GM04504 (cell line): Measurements from ENCODE around the gene BTC.
"Not testable (repeated sequence)": the region's sequence is repeated elsewhere in the genome, so short reads cannot be mapped to it uniquely, and the experiment has no call there.

Experiments
- DNase-seq: peaks from one replicate; pipeline ENCODE4 v3.0.0-alpha.2; 2012; ENCODE audit warnings: low read depth

Gene BTC

DNA sequence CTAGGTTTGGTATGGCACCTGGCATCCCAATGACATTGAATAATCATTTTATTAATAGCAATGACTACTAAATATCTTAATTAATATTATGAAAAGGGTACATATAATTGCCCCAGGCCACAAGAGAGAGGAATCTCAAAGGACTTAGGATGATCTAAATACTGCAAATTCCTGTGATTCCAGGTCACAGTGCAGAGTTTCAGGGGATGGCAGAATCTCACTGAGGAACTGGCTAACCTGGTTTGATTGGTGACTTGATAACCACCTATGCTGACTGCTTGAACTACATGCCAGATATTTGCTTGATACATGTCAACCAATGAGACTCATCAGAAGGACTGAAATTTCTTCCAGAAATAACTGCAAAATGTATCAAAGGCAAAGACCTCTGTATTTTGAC lies 37.2 kb downstream of the BTC start:
- DNase-seq, result no peak

DNA sequence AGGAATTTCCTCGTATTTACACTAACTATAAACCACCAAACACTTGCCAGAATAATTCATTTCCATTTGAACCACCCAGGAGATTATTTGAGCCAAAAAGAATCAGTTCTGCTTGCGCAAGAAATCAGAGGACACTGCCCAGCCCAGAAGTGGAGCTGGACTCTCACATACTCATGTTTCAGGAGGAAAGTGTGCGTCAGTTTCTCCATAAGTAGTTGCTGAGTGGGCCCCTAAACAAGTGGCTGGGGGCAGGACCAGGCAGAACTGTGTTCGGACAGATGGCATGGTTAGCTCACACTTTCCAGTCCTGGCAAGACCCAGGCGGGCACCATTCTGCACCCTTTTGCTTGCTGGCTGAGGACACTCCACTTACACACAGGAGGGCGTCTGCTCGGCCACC lies 38.8 kb downstream of the BTC start:
- DNase-seq, result no peak

GRCh38 chr4:74754218-74754617 lies 40.1 kb downstream of the BTC start:
- no peak for DNase-seq

- no peak for DNase-seq
Observed at GRCh38 chr4:74752798-74753197, 41.5 kb downstream of the BTC start.

- DNase-seq, result no peak
Observed at GRCh38 chr4:74751856-74752255, 42.5 kb downstream of the BTC start.

GRCh38 chr4:74751247-74751646 lies 43.1 kb downstream of the BTC start:
- DNase-seq, result no peak

GRCh38 chr4:74742185-74742584 lies 52.1 kb downstream of the BTC start:
- no peak for DNase-seq

DNA sequence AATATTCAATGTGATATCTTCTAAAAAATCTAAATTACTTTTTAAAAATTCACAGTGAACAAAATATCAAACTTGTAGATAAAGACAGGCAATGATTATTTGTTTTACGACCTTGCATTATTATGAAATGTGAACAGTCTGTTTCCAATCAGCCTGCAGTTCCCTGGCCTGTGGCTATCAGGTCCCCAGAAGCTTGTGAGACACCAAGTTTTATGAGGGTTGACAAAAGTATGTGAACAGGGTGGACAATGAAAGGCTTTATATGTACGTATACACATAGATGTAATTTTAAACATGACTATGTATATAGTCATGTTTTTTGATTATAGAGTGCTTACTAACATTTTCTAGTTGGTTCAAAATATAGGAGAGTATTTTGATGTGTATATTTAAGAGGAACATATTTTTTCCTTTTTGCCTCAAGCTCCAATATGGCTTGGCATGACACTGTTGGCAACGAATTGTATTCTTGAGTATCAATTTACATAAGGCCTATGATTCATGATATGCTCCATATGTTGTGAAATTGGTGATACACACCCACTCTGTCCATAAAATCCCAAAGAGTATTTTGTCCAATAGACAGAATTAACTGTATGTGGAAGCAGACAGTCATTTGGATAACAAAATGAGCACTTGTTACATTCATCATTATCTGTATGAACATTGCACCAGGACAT lies 55.7 kb downstream of the BTC start:
- no peak for DNase-seq

- no peak for DNase-seq
Observed at GRCh38 chr4:74734995-74735394, 59.3 kb downstream of the BTC start.

- DNase-seq, result no peak
Observed at GRCh38 chr4:74733756-74734155, 60.6 kb downstream of the BTC start.

GRCh38 chr4:74724979-74725378 lies 69.3 kb downstream of the BTC start:
- no peak for DNase-seq

DNA sequence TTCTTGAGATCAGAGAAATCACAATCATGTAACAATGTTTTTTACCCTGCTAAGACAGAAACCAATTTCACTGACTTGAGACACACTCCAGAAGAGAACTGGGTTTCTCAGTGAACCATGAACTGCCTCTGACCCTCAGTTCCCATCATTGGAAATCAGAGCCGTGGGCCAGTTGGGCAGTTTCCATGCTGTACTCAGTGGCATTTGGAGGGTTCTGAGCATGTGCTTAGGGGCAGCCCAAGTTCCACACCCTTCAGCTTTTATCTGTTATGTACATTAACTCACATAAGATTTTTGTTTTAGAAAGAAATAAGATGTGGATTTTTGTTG lies 77.9 kb downstream of the BTC start:
- no peak for DNase-seq

GRCh38 chr4:74715706-74716435 lies 78.5 kb downstream of the BTC start:
- no peak for DNase-seq

DNA sequence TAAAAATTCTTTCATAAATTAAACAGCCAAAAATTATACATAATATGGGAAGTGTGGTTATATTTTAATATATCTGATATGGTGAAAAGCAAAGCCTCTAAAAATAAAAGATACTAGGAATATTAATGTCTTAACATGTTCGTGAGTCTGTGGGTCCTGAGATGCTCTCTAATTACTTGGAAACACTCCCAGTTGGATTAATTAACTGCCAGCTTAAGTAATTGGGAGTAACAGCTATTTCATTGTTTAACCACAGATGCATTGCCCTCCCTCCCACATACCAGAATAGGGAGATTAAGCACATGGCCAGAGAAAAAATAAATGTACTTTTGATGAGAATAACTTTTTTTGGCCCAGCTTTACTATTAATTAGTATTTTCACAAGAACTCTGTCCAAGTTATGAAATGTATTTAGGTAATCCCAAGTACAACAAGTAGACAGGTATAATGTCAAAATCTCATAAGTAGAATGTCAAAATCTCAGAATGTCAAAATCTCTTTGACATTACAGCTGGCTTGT lies 79.7 kb downstream of the BTC start:
- no peak for DNase-seq

DNA sequence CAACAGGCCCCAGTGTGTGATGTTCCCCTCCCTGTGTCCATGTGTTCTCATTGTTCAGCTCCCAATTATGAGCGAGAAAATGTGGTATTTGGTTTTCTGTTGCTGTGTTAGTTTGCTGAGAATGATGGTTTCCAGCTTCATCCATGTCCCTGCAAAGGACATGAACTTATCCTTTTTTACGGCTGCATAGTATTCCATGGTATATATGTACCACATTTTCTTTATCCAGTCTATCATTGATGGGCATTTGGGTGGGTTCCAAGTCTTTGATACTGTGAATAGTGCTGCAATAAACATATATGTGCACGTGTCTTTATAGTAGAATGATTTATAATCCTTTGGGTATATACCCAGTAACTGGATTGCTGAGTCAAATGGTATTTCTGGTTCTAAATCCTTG lies 86.2 kb downstream of the BTC start:
- not testable (repeated sequence) for DNase-seq
